ENCODE results near the gene URI1.

Gene URI1

DNA sequence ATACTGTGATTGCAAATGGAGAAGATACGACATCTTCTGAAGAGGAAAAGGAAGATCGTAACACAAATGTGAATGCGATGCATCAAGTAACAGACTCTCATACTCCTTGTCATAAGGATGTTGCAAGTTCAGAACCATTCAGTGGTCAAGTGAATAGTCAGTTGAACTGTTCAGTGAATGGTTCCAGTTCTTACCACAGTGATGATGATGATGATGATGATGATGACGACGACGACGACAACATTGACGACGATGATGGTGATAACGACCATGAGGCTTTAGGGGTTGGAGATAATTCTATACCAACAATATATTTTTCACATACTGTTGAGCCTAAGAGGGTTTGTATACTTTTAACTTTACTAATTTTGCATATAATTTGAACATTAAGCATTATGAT is 67.0 kb downstream of the URI1 start:
- Histone ChIP-seq H3K27me3 (ENCODE audit: control insufficient read depth, insufficient read depth, low read length) (no peaks in the 10 kb centered on the region), H3K4me1 (ENCODE audit: control insufficient read depth, insufficient read depth, low read length) (peaks cover 2% of the 10 kb centered on the region), H3K36me3 (ENCODE audit: control insufficient read depth, insufficient read depth, low read length) (no peaks in the 10 kb centered on the region), H3K4me3 (ENCODE audit: low read depth, low read length) (no peak overlapping the region), H3K9me3 (ENCODE audit: control insufficient read depth, insufficient read depth, low read length) (no peaks in the 10 kb centered on the region), H3K9ac (ENCODE audit: low read depth, low read length) (no peak overlapping the region)

DNA sequence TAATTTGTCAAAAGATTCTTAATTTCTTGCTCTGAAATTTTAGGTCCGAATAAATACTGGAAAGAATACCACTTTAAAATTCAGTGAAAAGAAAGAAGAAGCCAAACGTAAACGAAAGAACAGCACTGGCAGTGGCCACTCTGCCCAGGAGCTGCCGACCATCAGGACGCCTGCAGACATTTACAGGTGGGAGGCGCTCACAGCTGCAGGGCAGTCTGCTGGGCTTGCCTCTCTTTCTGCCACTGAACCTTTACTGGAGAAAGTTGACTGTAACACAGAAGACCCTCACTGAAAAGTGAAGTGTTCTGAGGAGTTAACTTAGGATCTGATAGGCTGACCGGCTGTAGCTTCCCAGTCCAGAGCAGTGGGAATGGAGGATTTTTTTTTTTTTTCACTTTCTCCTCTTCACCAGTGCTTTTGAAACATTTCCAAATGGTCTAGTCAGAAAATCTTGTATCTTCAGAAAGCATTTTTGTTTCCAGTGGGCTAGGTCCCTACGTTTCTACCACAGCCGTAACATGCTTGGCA is 69.1 kb downstream of the URI1 start:
- Histone ChIP-seq H3K4me3 (ENCODE audit: low read depth, low read length) (no peak overlapping the region), H3K36me3 (ENCODE audit: control insufficient read depth, insufficient read depth, low read length) (no peaks in the 10 kb centered on the region), H3K27me3 (ENCODE audit: control insufficient read depth, insufficient read depth, low read length) (no peaks in the 10 kb centered on the region), H3K9me3 (ENCODE audit: control insufficient read depth, insufficient read depth, low read length) (no peaks in the 10 kb centered on the region), H3K4me1 (ENCODE audit: control insufficient read depth, insufficient read depth, low read length) (peaks cover 2% of the 10 kb centered on the region), H3K9ac (ENCODE audit: low read depth, low read length) (no peak overlapping the region)

DNA sequence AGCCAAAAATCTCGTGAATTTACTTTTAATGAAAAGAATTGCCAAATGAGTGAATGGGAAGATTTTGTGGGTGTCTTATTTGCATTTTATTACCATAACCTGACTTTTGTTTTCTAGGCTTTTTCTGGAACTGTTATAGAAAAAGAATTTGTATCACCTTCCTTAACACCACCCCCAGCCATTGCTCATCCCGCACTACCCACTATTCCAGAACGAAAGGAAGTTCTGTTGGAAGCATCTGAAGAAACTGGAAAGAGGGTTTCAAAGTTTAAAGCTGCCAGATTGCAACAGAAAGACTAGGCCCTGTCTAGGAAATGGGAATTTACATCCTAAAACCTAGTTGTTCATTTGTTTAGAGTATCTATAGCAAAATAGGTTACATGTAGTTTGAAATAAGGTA is 72.7 kb downstream of the URI1 start:
- Histone ChIP-seq H3K36me3 (ENCODE audit: control insufficient read depth, insufficient read depth, low read length) (no peaks in the 10 kb centered on the region), H3K4me3 (ENCODE audit: low read depth, low read length) (no peak overlapping the region), H3K9me3 (ENCODE audit: control insufficient read depth, insufficient read depth, low read length) (no peaks in the 10 kb centered on the region), H3K9ac (ENCODE audit: low read depth, low read length) (no peak overlapping the region), H3K4me1 (ENCODE audit: control insufficient read depth, insufficient read depth, low read length) (peaks cover 2% of the 10 kb centered on the region), H3K27me3 (ENCODE audit: control insufficient read depth, insufficient read depth, low read length) (no peaks in the 10 kb centered on the region)

DNA sequence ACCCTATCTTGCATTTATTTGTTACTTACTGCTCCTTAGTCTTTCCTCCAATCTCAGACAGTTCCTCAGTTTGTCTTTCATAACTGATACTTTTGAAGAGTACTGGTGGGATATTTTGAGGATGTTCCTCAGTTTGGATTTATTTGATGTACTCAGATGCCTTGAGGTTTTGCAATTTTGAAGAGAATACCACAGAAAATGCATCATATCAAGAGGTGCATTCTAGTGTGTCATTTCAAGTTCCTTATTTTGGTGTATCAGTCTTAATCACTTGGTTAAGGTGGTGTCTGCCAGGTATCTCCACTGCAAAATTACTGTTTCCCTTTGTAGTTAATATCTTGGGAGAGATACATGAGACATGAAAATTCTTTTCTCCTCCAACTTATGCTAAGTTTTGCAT is 75.1 kb downstream of the URI1 start:
- Histone ChIP-seq H3K4me1 (ENCODE audit: control insufficient read depth, insufficient read depth, low read length) (peaks cover 2% of the 10 kb centered on the region), H3K36me3 (ENCODE audit: control insufficient read depth, insufficient read depth, low read length) (no peaks in the 10 kb centered on the region), H3K4me3 (ENCODE audit: low read depth, low read length) (no peak overlapping the region), H3K9me3 (ENCODE audit: control insufficient read depth, insufficient read depth, low read length) (no peaks in the 10 kb centered on the region), H3K27me3 (ENCODE audit: control insufficient read depth, insufficient read depth, low read length) (no peaks in the 10 kb centered on the region), H3K9ac (ENCODE audit: low read depth, low read length) (no peak overlapping the region)

DNA sequence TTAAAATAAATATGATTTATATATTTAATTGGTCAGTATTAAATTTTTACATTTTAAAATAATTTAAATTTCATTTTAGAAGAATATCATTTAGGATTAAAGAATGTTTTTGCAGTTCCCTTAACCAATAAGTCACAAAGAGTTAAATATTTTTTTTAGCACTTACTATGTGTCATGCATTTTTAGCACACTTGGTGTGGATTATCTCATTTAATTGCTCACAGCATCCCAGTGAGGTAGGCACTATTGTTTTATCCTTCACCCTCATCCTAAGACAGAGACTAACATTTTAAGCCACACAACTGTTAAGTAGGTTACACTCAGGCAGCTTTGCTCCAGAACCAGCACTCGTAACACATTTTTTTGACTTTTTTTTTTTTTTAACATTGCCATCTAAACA is 78.2 kb downstream of the URI1 start:
- Histone ChIP-seq H3K4me3 (ENCODE audit: low read depth, low read length) (no peak overlapping the region), H3K9me3 (ENCODE audit: control insufficient read depth, insufficient read depth, low read length) (no peaks in the 10 kb centered on the region), H3K4me1 (ENCODE audit: control insufficient read depth, insufficient read depth, low read length) (no peaks in the 10 kb centered on the region), H3K9ac (ENCODE audit: low read depth, low read length) (no peak overlapping the region), H3K27me3 (ENCODE audit: control insufficient read depth, insufficient read depth, low read length) (no peaks in the 10 kb centered on the region), H3K36me3 (ENCODE audit: control insufficient read depth, insufficient read depth, low read length) (no peaks in the 10 kb centered on the region)

DNA sequence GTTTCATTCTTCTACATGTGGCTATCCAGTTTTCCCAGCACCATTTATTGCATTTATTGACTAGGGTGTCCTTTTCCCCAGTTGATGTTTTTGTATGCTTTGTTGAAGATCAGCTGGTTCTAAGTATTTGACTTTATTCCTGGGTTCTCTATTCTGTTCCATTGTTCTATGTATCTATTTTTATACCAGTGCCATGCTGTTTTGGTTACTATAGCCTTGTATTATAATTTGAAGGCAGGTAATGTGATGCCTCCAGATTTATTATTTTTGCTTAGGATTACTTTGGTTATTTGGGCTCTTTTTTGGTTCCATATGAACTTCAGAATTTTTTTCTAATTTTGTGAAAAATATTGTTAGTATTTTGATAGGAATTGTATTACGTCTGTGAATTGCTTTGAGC is 80.6 kb downstream of the URI1 start:
- Histone ChIP-seq H3K27me3 (ENCODE audit: control insufficient read depth, insufficient read depth, low read length) (no peaks in the 10 kb centered on the region), H3K9me3 (ENCODE audit: control insufficient read depth, insufficient read depth, low read length) (no peaks in the 10 kb centered on the region), H3K4me3 (ENCODE audit: low read depth, low read length) (no peak overlapping the region), H3K9ac (ENCODE audit: low read depth, low read length) (no peak overlapping the region), H3K4me1 (ENCODE audit: control insufficient read depth, insufficient read depth, low read length) (no peaks in the 10 kb centered on the region), H3K36me3 (ENCODE audit: control insufficient read depth, insufficient read depth, low read length) (no peaks in the 10 kb centered on the region)

DNA sequence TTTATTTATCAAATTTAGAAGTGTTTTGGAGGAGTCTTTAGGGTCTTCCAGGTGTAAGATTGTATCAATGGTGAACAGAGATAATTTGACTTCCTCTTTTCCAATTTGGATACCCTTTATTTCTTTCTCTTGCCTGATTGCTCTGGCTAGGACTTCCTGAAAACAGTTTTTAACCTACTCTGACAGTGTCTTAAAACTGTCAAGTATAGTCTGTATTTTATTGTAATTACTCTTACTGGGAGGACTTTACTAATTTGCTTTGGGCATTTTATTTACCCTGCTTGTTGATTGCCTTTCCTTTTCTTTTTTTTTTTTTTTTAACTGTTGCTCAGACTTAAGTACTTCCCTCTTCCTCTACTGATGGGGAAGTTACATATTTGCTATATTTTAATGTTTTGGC is 81.3 kb downstream of the URI1 start:
- Histone ChIP-seq H3K4me3 (ENCODE audit: low read depth, low read length) (no peak overlapping the region), H3K9ac (ENCODE audit: low read depth, low read length) (no peak overlapping the region), H3K36me3 (ENCODE audit: control insufficient read depth, insufficient read depth, low read length) (no peaks in the 10 kb centered on the region), H3K27me3 (ENCODE audit: control insufficient read depth, insufficient read depth, low read length) (no peaks in the 10 kb centered on the region), H3K4me1 (ENCODE audit: control insufficient read depth, insufficient read depth, low read length) (no peaks in the 10 kb centered on the region), H3K9me3 (ENCODE audit: control insufficient read depth, insufficient read depth, low read length) (no peaks in the 10 kb centered on the region)

DNA sequence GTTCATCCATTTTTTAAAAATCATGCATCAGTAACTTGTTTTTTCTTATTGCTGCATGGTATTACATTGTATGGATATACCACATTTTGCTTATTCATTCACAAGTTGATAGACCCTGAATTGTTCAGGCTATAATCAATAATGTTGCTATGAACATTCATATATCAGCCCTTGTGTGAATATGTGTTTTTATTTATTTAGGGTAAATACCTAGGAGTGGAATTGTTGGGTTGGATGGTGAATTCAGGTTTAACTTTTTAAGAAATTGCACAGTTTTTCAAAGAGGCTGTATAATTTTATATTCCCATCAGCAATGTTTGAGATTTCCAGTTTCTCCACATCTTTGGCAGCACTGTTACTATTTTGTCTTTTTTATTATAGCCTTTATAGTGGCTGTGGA is 82.1 kb downstream of the URI1 start:
- no peaks in the 10 kb centered on the region for H3K36me3 ChIP-seq (ENCODE audit: control insufficient read depth, insufficient read depth, low read length)
- H3K27me3 ChIP-seq (ENCODE audit: control insufficient read depth, insufficient read depth, low read length): no peaks in the 10 kb centered on the region
- no peak overlapping the region for H3K9ac ChIP-seq (ENCODE audit: low read depth, low read length)
- H3K4me3 ChIP-seq (ENCODE audit: low read depth, low read length): no peak overlapping the region
- no peaks in the 10 kb centered on the region for H3K9me3 ChIP-seq (ENCODE audit: control insufficient read depth, insufficient read depth, low read length)
- H3K4me1 ChIP-seq (ENCODE audit: control insufficient read depth, insufficient read depth, low read length): no peaks in the 10 kb centered on the region

DNA sequence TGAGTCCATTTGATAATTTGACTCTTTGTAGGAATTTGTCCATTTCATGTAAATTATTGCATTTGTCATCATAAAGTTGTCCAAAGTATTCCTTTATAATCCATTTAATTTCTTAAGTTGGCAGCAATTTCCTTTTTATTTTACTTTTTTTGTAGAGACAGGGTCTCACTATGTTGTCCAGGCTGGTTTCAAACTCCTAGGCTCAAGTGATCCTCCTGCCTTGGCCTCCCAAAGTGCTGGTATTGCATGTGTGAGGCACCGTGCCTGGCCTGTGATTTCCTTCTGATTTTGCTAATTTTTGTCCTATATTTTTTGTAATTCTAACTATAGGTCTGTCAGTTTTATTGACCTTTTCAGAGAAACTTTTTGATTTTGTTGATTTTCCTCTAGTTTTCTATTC is 84.9 kb downstream of the URI1 start:
- Histone ChIP-seq H3K4me1 (ENCODE audit: control insufficient read depth, insufficient read depth, low read length) (no peaks in the 10 kb centered on the region), H3K9ac (ENCODE audit: low read depth, low read length) (no peak overlapping the region), H3K9me3 (ENCODE audit: control insufficient read depth, insufficient read depth, low read length) (no peaks in the 10 kb centered on the region), H3K4me3 (ENCODE audit: low read depth, low read length) (no peak overlapping the region), H3K36me3 (ENCODE audit: control insufficient read depth, insufficient read depth, low read length) (no peaks in the 10 kb centered on the region), H3K27me3 (ENCODE audit: control insufficient read depth, insufficient read depth, low read length) (no peaks in the 10 kb centered on the region)

DNA sequence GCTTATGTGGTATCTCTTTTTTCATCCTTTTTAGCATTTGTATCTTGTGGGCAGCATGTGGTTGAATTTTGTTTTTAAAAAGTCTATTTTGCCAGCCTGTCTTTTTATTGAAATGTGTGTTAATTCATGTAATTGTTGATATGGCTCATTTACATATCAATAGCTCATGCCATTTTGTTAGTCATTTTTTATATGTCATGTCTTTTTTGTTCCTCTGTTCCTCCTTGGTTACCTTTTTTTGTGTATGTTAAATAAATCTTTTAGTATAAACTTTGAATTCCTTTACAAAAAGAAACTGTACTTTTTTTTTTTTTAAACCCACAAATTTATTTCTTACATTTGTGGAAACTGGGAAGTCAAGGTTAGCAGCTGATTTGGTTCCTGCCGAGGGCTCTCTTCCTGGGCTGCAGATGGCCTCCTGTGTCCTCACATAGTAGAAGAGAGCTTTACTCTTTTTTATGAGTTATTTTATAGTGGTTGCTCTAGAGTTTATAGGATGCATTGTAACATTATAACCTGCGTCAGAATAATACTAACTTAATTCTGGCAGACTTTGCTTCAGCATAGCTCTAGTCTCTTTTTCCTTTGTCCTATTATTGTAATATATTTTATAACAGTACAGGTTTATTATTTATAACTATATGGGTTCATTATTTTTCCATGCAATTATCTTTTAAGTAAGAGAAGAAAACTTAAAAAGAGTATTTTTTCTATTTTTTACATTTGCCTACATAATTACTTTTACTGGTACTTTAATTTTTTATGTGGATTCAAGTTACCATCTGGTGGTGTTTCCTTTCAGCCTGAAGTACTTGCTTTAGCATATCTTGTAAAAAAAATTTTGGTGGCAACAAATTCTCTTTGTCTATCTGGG is 86.3 kb downstream of the URI1 start:
- Histone ChIP-seq H3K36me3 (ENCODE audit: control insufficient read depth, insufficient read depth, low read length) (no peaks in the 10 kb centered on the region), H3K4me3 (ENCODE audit: low read depth, low read length) (no peak overlapping the region), H3K9ac (ENCODE audit: low read depth, low read length) (no peak overlapping the region), H3K27me3 (ENCODE audit: control insufficient read depth, insufficient read depth, low read length) (no peaks in the 10 kb centered on the region), H3K9me3 (ENCODE audit: control insufficient read depth, insufficient read depth, low read length) (no peaks in the 10 kb centered on the region), H3K4me1 (ENCODE audit: control insufficient read depth, insufficient read depth, low read length) (no peaks in the 10 kb centered on the region)

DNA sequence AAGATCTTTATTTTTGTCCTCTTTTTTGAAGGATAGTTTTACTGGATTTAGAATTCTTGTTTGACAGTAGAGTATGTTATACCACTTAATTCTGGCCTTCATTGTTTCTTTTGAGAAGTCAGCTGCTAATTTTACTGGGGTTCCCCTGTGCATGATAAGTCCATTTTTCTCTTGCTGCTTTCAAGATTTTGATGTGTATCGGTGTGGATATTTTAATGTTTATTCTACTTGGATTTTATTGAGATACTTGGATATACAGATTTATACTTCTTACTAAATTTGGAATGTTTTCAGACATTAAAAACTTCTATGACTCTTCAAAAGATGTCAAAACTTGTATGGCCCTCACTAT is 86.9 kb downstream of the URI1 start:
- H3K4me1 ChIP-seq (ENCODE audit: control insufficient read depth, insufficient read depth, low read length): no peaks in the 10 kb centered on the region
- no peaks in the 10 kb centered on the region for H3K36me3 ChIP-seq (ENCODE audit: control insufficient read depth, insufficient read depth, low read length)
- H3K27me3 ChIP-seq (ENCODE audit: control insufficient read depth, insufficient read depth, low read length): no peaks in the 10 kb centered on the region
- H3K9me3 ChIP-seq (ENCODE audit: control insufficient read depth, insufficient read depth, low read length): no peaks in the 10 kb centered on the region
- H3K4me3 ChIP-seq (ENCODE audit: low read depth, low read length): no peak overlapping the region
- H3K9ac ChIP-seq (ENCODE audit: low read depth, low read length): no peak overlapping the region

DNA sequence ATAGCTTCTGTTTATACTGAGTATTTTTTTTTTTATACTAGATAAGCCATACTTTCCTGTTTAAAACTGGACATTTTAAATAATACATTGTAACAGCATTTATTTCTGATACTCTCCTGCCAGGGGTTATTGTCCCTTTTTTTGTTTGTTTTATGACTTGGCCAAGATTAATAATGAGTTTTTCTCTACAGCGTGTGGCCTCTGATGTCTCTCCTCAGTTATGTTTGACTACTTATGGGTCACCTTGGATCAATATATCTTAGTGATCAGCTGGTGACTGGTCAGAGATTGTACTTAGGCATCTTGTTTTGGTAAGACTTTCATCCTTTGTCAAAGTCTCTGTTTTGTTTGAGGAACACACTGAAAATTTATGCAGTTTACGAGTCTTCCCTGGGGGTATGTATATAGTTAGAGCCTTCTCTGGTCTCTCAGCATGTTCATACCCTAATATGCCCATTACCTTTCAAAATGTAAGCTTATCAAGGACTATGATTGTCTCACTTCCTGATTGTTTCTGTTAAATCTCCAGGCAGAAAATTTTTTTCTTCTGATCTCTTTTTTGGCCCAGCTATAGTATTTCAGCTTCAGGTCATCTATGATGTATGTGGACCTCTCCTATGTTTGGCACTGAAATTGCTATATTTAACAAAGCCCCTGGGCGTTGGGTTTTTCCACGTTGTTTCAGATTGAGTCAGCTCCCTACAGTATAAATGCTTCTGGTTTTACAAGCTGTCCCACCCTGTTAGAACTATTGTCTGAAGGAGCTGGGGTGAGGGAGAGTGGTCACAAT is 87.9 kb downstream of the URI1 start:
- Histone ChIP-seq H3K27me3 (ENCODE audit: control insufficient read depth, insufficient read depth, low read length) (no peaks in the 10 kb centered on the region), H3K9ac (ENCODE audit: low read depth, low read length) (no peak overlapping the region), H3K9me3 (ENCODE audit: control insufficient read depth, insufficient read depth, low read length) (no peaks in the 10 kb centered on the region), H3K36me3 (ENCODE audit: control insufficient read depth, insufficient read depth, low read length) (no peaks in the 10 kb centered on the region), H3K4me3 (ENCODE audit: low read depth, low read length) (no peak overlapping the region), H3K4me1 (ENCODE audit: control insufficient read depth, insufficient read depth, low read length) (no peaks in the 10 kb centered on the region)

Measured in iPS-15b (cell line).